Neuron (in vitro differentiated cells): ENCODE data around the gene RASSF1.

Experiments
- H2AFZ ChIP-seq: one replicate; pipeline ENCODE4 v1.6.1; 2013; ENCODE audit warnings: low read depth, mild to moderate bottlenecking, inconsistent platforms, low read length, moderate library complexity
- H3K27me3 ChIP-seq: one replicate; pipeline ENCODE4 v1.6.1; 2013; ENCODE audit warnings: low read length; ENCODE audit not compliant: insufficient read depth
- H3K36me3 ChIP-seq: one replicate; pipeline ENCODE4 v1.6.1; 2013; ENCODE audit warnings: low read length; ENCODE audit not compliant: insufficient read depth
- H3K4me1 ChIP-seq: one replicate; pipeline ENCODE4 v1.6.1; 2013; ENCODE audit warnings: low read length; ENCODE audit not compliant: insufficient read depth
- H3K4me3 ChIP-seq: 2 replicates; pipeline ENCODE4 v1.5.1; 2013; ENCODE audit warnings: mild to moderate bottlenecking, low read length, moderate library complexity
- H3K9me3 ChIP-seq: one replicate; pipeline ENCODE4 v1.6.1; 2013; ENCODE audit warnings: low read length

RASSF1 gene

GRCh38 chr3:50333744-50334328, 6.8 kb downstream of the RASSF1 start:
- Histone ChIP-seq H3K36me3 (peaks cover 32% of the 10 kb centered on the region), H3K4me3 (no peak overlapping the region), H2AFZ (no peak overlapping the region)

GRCh38 chr3:50331364-50331907, 9.2 kb downstream of the RASSF1 start:
- H3K27me3 ChIP-seq = no peaks in the 10 kb centered on the region
- peaks cover 32% of the 10 kb centered on the region for H3K36me3 ChIP-seq

More at GRCh38 chr3:50333744-50334328, 6.8 kb downstream of the RASSF1 start:
- no peaks in the 10 kb centered on the region for H3K27me3 ChIP-seq
- H3K4me1 ChIP-seq = peaks cover 18% of the 10 kb centered on the region
- H3K9me3 ChIP-seq = no peaks in the 10 kb centered on the region

GRCh38 chr3:50330330-50330729, 10.3 kb downstream of the RASSF1 start:
- Histone ChIP-seq H2AFZ (no peak overlapping the region), H3K27me3 (no peaks in the 10 kb centered on the region), H3K36me3 (peaks cover 43% of the 10 kb centered on the region), H3K4me3 (no peak overlapping the region), H3K9me3 (no peaks in the 10 kb centered on the region), H3K4me1 (peaks cover 17% of the 10 kb centered on the region)

More at GRCh38 chr3:50331364-50331907, 9.2 kb downstream of the RASSF1 start:
- H3K4me3 ChIP-seq = no peak overlapping the region
- no peaks in the 10 kb centered on the region for H3K9me3 ChIP-seq
- peaks cover 27% of the 10 kb centered on the region for H3K4me1 ChIP-seq
- H2AFZ ChIP-seq = no peak overlapping the region

GRCh38 chr3:50327943-50328691, 12.5 kb downstream of the RASSF1 start, which contains the start of gene TUSC2:
TUSC2 (minus strand) TSS chr3:50328223; CDS start chr3:50328099, 124 bp downstream.
- Histone ChIP-seq H2AFZ (no peak within 1 kb of the TSS), H3K27me3 (no peaks in the 10 kb centered on the region), H3K9me3 (no peaks in the 10 kb centered on the region), H3K4me3 (peak within 1 kb of the TSS; percentile 79), H3K4me1 (peaks cover 22% of the 10 kb centered on the region), H3K36me3 (peaks cover 43% of the 10 kb centered on the region)

GRCh38 chr3:50327129-50327528, 13.5 kb downstream of the RASSF1 start:
- Histone ChIP-seq H3K9me3 (no peaks in the 10 kb centered on the region), H3K27me3 (no peaks in the 10 kb centered on the region), H2AFZ (no peak overlapping the region), H3K4me3 (peak overlapping the region; percentile 79), H3K36me3 (peaks cover 40% of the 10 kb centered on the region), H3K4me1 (peaks cover 24% of the 10 kb centered on the region)

GRCh38 chr3:50326182-50326541, 14.5 kb downstream of the RASSF1 start:
- no peak overlapping the region for H3K4me3 ChIP-seq
- no peaks in the 10 kb centered on the region for H3K9me3 ChIP-seq
- peaks cover 30% of the 10 kb centered on the region for H3K36me3 ChIP-seq
- H3K4me1 ChIP-seq = peaks cover 28% of the 10 kb centered on the region
- H3K27me3 ChIP-seq = no peaks in the 10 kb centered on the region
- H2AFZ ChIP-seq = no peak overlapping the region

GRCh38 chr3:50325497-50326181, 15.0 kb downstream of the RASSF1 start:
- Histone ChIP-seq H3K27me3 (no peaks in the 10 kb centered on the region), H3K9me3 (no peaks in the 10 kb centered on the region), H3K36me3 (peaks cover 25% of the 10 kb centered on the region), H3K4me3 (no peak overlapping the region), H3K4me1 (peaks cover 30% of the 10 kb centered on the region), H2AFZ (no peak overlapping the region)

- Histone ChIP-seq H3K9me3 (no peaks in the 10 kb centered on the region), H2AFZ (no peak overlapping the region), H3K4me3 (no peak overlapping the region)
Measured at GRCh38 chr3:50325113-50325480, 15.5 kb downstream of the RASSF1 start.

GRCh38 chr3:50324351-50325112, 16.1 kb downstream of the RASSF1 start:
- Histone ChIP-seq H3K36me3 (peaks cover 19% of the 10 kb centered on the region), H2AFZ (no peak overlapping the region), H3K9me3 (no peaks in the 10 kb centered on the region), H3K27me3 (no peaks in the 10 kb centered on the region), H3K4me1 (peaks cover 41% of the 10 kb centered on the region), H3K4me3 (no peak overlapping the region)

More at GRCh38 chr3:50325113-50325480, 15.5 kb downstream of the RASSF1 start:
- Histone ChIP-seq H3K27me3 (no peaks in the 10 kb centered on the region), H3K4me1 (peaks cover 35% of the 10 kb centered on the region), H3K36me3 (peaks cover 19% of the 10 kb centered on the region)

- H3K4me3 ChIP-seq = no peak overlapping the region
- H3K4me1 ChIP-seq = peaks cover 44% of the 10 kb centered on the region
- H3K9me3 ChIP-seq = no peaks in the 10 kb centered on the region
Measured at GRCh38 chr3:50323614-50324199, 16.9 kb downstream of the RASSF1 start.

GRCh38 chr3:50323092-50323600, 17.5 kb downstream of the RASSF1 start:
- Histone ChIP-seq H3K4me3 (no peak overlapping the region), H3K4me1 (peaks cover 41% of the 10 kb centered on the region), H3K36me3 (peaks cover 33% of the 10 kb centered on the region), H2AFZ (no peak overlapping the region), H3K27me3 (no peaks in the 10 kb centered on the region), H3K9me3 (no peaks in the 10 kb centered on the region)

More at GRCh38 chr3:50323614-50324199, 16.9 kb downstream of the RASSF1 start:
- Histone ChIP-seq H2AFZ (no peak overlapping the region), H3K27me3 (no peaks in the 10 kb centered on the region), H3K36me3 (peaks cover 27% of the 10 kb centered on the region)
